SK-N-SH (cell line): ENCODE results near the gene C11orf42.

ENCODE experiments used
- CHD2 ChIP-seq: fragments of 150-350 bp; IDR thresholded peaks from 2 replicates; pipeline ENCODE4 v1.6.1; 2018; ENCODE audit warnings: low read length; ENCODE audit not compliant: partially characterized antibody
- CTCF ChIP-seq: fragments of 200-600 bp; sonication (generic); IDR thresholded peaks from 2 replicates; pipeline ENCODE4 v1.6.1; 2017; ENCODE audit warnings: antibody characterized with exemption, mild to moderate bottlenecking, moderate library complexity
- EP300 ChIP-seq, 2 experiments: IDR thresholded peaks; 2 replicates each; pipeline versions ENCODE4 v1.4.0 to v1.6.1; 2012; ENCODE audit warnings: borderline replicate concordance in 1 of 2, low read depth in 1 of 2, low read length in 1 of 2
- EZH2phosphoT487 ChIP-seq: fragments of 200-600 bp; sonication (generic); IDR thresholded peaks from 2 replicates; pipeline ENCODE4 v1.6.1; 2017; ENCODE audit warnings: low read depth, mixed run types, mild to moderate bottlenecking, antibody characterized with exemption, moderate library complexity, borderline replicate concordance
- GATA2 ChIP-seq: sonication (generic); formaldehyde crosslinking; IDR thresholded peaks from 2 replicates; pipeline ENCODE4 v1.5.0; 2020; ENCODE audit warnings: mild to moderate bottlenecking, missing genetic modification reagents
- IRF3 ChIP-seq: fragments of 150-350 bp; IDR thresholded peaks from 2 replicates; pipeline ENCODE4 v1.6.1; 2016; ENCODE audit warnings: mild to moderate bottlenecking, low read depth, low read length
- JUND ChIP-seq: IDR thresholded peaks from 2 replicates; pipeline ENCODE4 v1.4.0; 2012
- MXI1 ChIP-seq: IDR thresholded peaks from 2 replicates; pipeline ENCODE4 v1.6.1; 2012; ENCODE audit warnings: mild to moderate bottlenecking, low read depth, low read length, improper control_type of control experiment
- TAF1 ChIP-seq: IDR thresholded peaks from 2 replicates; pipeline ENCODE4 v1.6.1; 2012; ENCODE audit warnings: low read depth, mild to moderate bottlenecking, low read length, moderate library complexity, borderline replicate concordance
- TEAD4 ChIP-seq: IDR thresholded peaks from 2 replicates; pipeline ENCODE4 v1.4.0; 2012; ENCODE audit warnings: mild to moderate bottlenecking, borderline replicate concordance; ENCODE audit not compliant: insufficient read depth
- TF ChIP-seq, protein P1 (sequence below): fragments of 150-350 bp; IDR thresholded peaks from 2 replicates; pipeline ENCODE4 v1.6.1; 2017; ENCODE audit warnings: antibody characterized with exemption, low read length, low read depth, borderline replicate concordance

GRCh38 chr11:6225024-6225423 is 19.7 kb downstream of the C11orf42 start:
- TF ChIP-seq GATA2 (CRISPR knock-in tag) (no peak), CHD2 (no peak), TEAD4 (no peak), IRF3 (no peak), MXI1 (no peak), CTCF (no peak), EP300 (IDR thresholded peaks at IDR 0.05; ENCODE audit: borderline replicate concordance in 1 of 2, low read depth in 1 of 2, low read length in 1 of 2) (no peak), JUND (no peak), EZH2phosphoT487 (no peak), TAF1 (no peak)
- TF ChIP-seq, protein P1, sequence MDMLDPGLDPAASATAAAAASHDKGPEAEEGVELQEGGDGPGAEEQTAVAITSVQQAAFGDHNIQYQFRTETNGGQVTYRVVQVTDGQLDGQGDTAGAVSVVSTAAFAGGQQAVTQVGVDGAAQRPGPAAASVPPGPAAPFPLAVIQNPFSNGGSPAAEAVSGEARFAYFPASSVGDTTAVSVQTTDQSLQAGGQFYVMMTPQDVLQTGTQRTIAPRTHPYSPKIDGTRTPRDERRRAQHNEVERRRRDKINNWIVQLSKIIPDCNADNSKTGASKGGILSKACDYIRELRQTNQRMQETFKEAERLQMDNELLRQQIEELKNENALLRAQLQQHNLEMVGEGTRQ = no peak
